GM12874 (cell line): ENCODE measurements around the gene APOA1.

Source experiments
- CTCF ChIP-seq: IDR thresholded peaks from 2 replicates; pipeline ENCODE4 v1.5.1; 2011; ENCODE audit warnings: low read depth, mild to moderate bottlenecking, control low read depth, low read length, moderate library complexity; ENCODE audit not compliant: insufficient read depth

The APOA1 gene

GRCh38 chr11:116790167-116791001 is 47.0 kb downstream of the APOA1 start:
- TF ChIP-seq CTCF = no peak

GRCh38 chr11:116788975-116789374 is 48.4 kb downstream of the APOA1 start:
- no peak for TF ChIP-seq CTCF

GRCh38 chr11:116788534-116788933 is 48.9 kb downstream of the APOA1 start:
- no peak for TF ChIP-seq CTCF

GRCh38 chr11:116787786-116788486 is 49.5 kb downstream of the APOA1 start, which contains the start of gene ZPR1:
TSS of gene ZPR1 (minus strand) at chr11:116788023. CDS start at chr11:116787990, 33 bp downstream.
- no peak for TF ChIP-seq CTCF

GRCh38 chr11:116787436-116787785 is 50.0 kb downstream of the APOA1 start:
- TF ChIP-seq CTCF = no peak

- no peak for TF ChIP-seq CTCF
Measured at GRCh38 chr11:116786966-116787365, 50.5 kb downstream of the APOA1 start.

- TF ChIP-seq CTCF = no peak
Measured at GRCh38 chr11:116786326-116786725, 51.1 kb downstream of the APOA1 start.
